HL-60 (cell line): Measurements from ENCODE around the gene NRXN3.

ENCODE experiments used
- DNase-seq, 2 experiments: peaks; one replicate each; pipeline ENCODE4 v3.0.0-alpha.2; 2010 to 2020; ENCODE audit warnings: low read depth in 1 of 2, low spot score in 1 of 2
- H3K27ac ChIP-seq: fragments of 250-450 bp; sonication (Bioruptor Pico); replicated peaks from 2 replicates; pipeline ENCODE4 v1.5.1; 2020; ENCODE audit warnings: mild to moderate bottlenecking, moderate library complexity
- H3K27me3 ChIP-seq: fragments of 250-450 bp; sonication (Bioruptor Pico); 2 replicates; pipeline ENCODE4 v1.5.1; 2021; ENCODE audit warnings: mild to moderate bottlenecking, moderate library complexity; ENCODE audit not compliant: insufficient read depth, poor library complexity, severe bottlenecking
- H3K4me3 ChIP-seq: replicated peaks from 2 replicates; pipeline ENCODE4 v1.5.1; 2011; ENCODE audit warnings: mild to moderate bottlenecking, control low read depth, low read length; ENCODE audit not compliant: insufficient read depth
- CTCF ChIP-seq: IDR thresholded peaks from one replicate; pipeline ENCODE4 v1.5.1; 2011; ENCODE audit warnings: low read length, control low read depth, inconsistent platforms; ENCODE audit not compliant: insufficient read depth
- GABPA ChIP-seq: IDR thresholded peaks from 2 replicates; pipeline ENCODE4 v1.6.1; 2012; ENCODE audit warnings: low read depth
- POLR2AphosphoS5 ChIP-seq: IDR thresholded peaks from 2 replicates; pipeline ENCODE4 v1.6.1; 2012; ENCODE audit warnings: low read depth
- REST ChIP-seq: IDR thresholded peaks from 2 replicates; pipeline ENCODE4 v1.6.1; 2012; ENCODE audit warnings: low read depth; ENCODE audit not compliant: insufficient replicate concordance
- SPI1 ChIP-seq: IDR thresholded peaks from 2 replicates; pipeline ENCODE4 v1.6.1; 2012; ENCODE audit warnings: low read depth, mild to moderate bottlenecking, borderline replicate concordance

NRXN3 gene

GRCh38 chr14:78985668-78986381, 815.7 kb downstream of the NRXN3 start:
- H3K27me3 ChIP-seq, result no peaks in the 10 kb centered on the region
- TF ChIP-seq GABPA (no peak), REST (no peak), CTCF (no peak), SPI1 (no peak), POLR2AphosphoS5 (no peak)
- no peak for DNase-seq
- no peak overlapping the region for H3K4me3 ChIP-seq
- no peak overlapping the region for H3K27ac ChIP-seq

- H3K27ac ChIP-seq, result no peak overlapping the region
- no peaks in the 10 kb centered on the region for H3K27me3 ChIP-seq
- DNase-seq, result no peak
- no peak for TF ChIP-seq POLR2AphosphoS5
- no peak for TF ChIP-seq CTCF
- TF ChIP-seq REST, result no peak
- no peak for TF ChIP-seq SPI1
- TF ChIP-seq GABPA, result no peak
- H3K4me3 ChIP-seq, result no peak overlapping the region
Observed at GRCh38 chr14:78986989-78987388, 816.8 kb downstream of the NRXN3 start.

- Histone ChIP-seq H3K27me3 (no peaks in the 10 kb centered on the region), H3K27ac (no peak overlapping the region), H3K4me3 (no peak overlapping the region)
- no peak for DNase-seq
- no peak for TF ChIP-seq POLR2AphosphoS5
- no peak for TF ChIP-seq CTCF
- TF ChIP-seq GABPA, result no peak
- no peak for TF ChIP-seq REST
- no peak for TF ChIP-seq SPI1
Observed at GRCh38 chr14:78989221-78989620, 819.0 kb downstream of the NRXN3 start.
